Measurements from ENCODE around the gene TMPRSS3.

Gene TMPRSS3

DNA sequence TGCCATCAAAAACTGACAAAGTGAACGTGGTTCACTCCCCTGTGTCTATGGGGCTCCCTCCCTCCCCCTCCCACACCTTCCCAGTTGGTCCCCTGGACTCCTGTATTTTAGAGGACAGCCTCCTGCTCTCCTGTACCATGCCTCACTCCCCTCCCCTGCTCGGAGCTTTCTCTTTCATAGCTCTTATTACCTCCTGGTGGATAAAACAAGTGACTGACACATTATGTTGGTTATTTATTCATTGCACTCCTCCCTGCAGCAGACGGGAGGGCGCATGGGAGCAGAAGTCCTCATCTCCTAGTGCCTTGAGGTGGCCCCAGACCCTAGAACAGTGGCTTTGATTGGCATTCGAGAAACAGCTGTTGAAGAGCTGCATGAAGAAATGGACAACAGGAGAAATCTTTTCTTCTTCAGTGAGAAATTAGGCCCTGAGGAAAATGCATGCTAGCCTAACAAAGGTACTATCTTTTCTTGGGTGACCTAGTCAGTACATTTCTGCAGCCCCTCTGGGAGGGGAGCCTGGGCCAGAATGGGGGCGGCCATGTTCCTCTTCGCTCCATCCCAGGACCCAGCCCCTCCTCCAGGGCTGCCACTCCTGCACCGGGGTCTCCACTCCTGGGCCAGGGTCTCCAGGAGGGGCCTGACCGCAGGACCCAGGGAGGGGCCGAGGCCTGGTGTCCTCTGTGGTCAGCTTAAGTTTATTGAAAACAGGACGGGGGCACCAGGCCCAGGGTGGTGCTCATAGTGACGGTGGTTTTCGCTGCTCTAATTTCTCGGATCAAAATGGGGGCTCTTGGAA lies 28.3 kb downstream of the TMPRSS3 start:
- no peak for DNase-seq

DNA sequence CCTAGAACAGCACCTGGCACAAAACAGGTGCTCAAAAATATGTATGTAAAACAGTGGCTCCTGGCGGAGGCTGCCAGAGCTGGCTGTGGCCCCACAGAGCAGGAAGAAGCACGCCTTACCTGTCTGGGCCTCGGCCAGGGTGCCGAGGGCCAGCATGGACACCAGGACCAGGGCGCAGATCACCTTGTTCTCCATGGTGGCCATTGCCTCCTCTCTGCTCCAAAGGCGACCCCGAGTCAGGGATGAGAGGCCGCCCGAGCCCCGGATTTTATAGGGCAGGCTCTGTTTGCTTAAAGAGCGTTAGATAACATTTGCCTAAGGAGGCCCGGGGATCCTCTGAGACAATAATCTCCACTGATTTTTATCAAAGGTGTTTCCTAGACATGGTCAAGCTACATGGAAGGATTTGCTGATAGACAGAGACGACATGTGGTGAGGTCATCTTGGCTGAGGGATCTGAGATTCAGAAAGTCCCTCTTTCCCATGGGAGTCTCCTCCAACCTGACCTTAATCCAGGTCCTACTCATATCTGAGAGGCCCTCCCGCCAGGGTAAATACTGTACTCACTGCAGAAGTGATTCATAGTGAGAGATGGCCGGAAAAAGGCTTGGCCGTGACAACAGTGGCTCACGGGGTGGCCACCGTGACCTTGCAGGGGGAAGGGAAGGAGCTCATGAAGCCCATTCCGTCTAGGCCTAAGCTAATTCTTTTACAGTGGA lies 29.4 kb downstream of the TMPRSS3 start, which contains the start of gene TFF1:
Gene TFF1 (minus strand): TSS at position 244 of the 719 bp plus-strand sequence. CDS start 40 bp downstream, at position 204.
- no peak for DNase-seq

DNA sequence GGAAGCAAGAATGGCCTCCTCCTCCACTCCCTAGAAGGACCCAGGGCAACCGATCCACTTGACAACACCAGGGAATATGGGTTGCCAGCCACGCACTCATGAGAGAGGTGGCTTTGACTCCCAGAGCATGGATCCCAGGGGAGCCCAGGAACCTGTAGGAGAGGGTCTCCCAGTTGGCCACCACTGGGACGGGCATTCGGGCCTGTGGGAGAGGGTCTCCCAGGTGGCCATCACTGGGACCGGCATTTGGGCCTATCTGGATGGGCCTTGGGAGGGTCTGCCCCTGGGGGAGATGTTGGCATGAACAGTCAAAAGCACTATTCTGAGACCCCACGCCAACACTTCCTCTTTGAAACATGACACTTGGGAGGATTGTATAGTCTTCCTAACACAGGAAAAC lies 30.1 kb downstream of the TMPRSS3 start:
- no peak for DNase-seq

DNA sequence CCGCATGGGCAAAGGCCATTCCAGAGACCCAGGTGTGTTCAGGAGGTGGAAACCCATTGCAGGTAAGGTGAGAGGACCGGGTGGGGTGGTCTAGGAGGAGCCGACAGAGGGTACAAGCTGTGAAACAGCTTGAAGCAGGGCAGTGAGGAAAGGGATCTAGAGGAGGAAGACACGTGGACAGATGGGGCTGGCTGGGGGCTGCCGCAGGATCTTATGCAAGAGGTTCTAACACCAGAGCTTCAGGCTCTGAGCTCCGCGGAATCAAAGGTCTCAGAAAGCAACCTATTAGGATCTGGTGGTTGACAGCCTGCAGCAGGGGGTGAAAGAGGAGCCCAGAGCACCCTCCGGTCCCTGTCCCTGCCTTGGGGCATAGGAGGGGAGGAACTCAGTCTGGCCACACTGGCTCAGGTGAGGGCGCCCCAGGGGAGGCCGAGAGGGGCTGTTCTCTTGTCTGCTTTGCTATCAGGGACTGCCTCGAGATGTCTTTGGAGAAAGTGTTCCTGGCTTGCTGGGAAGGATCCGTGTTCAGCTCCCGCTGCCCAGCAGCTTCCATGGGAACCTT lies 31.5 kb downstream of the TMPRSS3 start:
- DNase-seq, result no peak

DNA sequence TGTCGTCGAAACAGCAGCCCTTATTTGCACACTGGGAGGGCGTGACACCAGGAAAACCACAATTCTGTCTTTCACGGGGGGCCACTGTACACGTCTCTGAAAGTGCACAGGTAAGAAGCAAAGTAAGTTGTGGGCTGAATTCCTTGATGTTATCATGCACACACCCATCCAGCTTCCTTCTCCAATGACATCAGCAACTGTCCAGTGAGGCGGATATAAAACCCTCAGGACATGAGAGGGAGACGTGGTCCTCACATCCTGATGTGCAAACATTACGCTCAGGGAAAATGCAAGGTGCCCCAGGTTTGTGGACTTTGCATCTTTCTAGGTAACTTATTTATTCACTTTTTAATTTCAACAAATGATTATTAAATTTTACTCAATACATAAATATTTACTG lies 32.5 kb downstream of the TMPRSS3 start:
- DNase-seq, result no peak

DNA sequence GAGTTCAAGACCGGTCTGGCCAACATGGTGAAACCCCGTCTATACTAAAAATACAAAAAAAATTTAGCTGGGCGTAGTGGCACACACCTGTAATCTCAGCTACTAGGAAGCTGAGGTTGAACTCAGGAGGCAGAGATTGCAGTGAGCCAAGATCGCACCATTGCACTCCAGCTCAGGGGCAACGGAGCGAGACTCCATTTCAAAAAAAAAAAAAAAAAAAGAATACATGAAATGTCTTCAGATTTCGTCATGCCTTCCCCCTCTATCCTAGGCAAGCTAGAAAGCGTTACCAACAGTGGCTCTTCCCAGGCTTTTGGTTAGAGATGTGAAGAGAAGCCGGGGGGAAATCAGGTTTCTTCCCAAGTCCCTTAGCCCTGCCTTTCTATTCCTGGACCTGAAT lies 33.2 kb downstream of the TMPRSS3 start:
- DNase-seq, result no peak

DNA sequence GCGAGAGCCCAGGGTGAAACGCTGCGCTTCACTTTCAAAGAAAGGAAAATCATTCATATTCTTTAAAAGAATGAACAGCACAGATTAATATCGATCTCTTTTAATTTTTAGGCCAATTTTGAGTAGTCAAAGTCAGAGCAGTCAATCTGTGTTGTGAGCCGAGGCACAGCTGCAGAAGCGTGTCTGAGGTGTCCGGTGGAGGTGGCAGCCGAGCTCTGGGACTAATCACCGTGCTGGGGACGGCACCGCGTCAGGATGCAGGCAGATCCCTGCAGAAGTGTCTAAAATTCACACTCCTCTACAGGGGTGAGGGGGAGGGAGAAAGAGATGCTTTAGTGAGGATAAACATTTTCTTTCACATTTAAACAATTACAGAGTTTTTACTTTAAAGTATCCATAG lies 33.7 kb downstream of the TMPRSS3 start:
- no peak for DNase-seq

DNA sequence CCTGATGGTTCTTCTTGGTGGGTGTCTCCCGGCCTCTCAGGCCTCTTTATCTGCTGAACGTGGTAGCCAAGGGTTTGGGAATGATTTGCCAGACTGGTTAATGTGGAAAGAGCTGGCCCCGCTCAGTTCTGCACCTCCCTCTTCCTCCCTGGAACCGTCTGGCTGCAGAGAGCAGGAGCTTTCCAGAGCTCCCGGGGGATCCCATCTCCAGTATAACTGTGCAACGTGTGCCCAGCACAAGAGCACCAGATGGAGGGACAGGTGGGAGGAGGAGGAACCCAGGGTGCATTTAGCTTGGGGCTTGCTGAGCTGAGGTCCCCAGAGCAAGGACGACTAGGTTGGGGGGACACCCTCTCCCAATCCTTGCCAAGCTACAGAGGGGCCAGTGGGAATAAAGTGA lies 34.6 kb downstream of the TMPRSS3 start:
- DNase-seq, result no peak

DNA sequence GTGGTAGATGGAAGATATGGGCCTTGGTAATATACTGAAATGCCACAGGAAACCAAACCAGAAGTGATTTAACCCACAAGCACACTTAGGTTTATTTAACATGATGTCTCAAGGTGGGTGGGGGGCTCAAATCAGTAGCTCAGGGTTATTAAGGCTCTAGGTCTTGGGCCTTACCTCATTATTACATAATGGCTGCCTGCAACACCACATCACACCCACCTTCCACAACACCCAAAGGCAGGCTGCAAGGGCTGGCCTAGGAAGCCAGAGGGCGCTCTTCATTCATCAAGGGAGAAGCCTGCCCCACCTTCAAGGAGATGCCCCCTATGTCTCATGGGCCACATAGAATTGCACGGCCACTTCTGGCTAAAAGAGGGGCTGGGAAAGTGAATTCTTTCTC lies 35.5 kb downstream of the TMPRSS3 start:
- no peak for DNase-seq

DNA sequence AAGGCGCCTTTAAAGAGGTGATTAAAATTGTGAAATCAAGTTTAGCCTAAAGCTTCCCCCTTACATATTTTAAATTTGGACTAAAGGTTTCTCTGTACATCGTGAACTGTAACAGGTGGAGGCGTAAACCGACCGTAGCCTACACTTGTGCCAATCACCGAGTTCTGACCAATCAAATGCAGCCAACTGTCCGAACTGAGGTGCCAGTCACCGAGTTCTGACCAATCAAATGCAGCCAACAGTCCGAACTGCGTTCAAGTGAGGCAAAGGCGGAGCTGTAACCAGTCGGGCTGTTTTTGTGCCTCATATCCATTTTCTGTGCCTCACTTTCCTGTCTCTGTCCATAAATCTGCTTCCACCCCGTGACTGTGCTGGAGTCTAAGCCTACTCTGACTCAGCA lies 36.9 kb downstream of the TMPRSS3 start:
- no peak for DNase-seq

DNA sequence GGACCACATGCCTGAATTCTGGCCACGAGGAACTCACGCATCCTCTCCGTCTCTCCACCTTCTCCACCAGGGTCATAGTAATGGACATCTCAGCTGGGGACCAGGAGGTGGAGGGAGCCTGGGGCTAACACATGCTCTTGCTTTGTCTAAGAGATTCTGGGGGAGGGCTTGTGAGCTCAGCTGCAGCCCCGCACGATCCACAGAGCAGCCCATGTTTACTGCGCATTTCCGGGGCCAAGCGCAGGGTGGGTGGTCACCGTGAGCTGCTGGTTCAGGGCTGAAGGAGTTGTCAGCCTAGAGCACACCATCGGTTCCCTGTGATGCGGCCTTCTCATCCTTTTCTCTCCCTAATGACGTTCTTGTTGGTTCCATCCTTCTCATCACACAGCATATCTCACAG lies 37.6 kb downstream of the TMPRSS3 start:
- no peak for DNase-seq

DNA sequence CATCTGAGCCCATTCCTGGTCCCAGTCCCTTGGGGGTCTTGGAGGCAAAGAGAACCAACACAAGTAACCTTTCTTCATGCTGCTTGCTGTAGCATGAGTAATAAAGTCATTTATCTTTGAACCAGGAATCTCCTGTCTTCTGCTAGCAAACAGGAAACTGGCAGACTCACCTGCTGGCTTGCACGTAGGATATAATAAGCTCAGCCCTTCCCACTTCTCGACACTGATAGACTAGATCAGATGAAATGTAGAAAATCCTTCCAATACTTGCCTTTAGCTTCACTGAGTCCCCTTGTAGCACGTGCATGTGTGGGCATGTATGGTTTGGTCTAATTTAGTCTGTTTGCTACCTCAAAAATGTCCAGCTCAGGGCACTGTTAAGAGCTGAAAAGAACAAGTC lies 38.5 kb downstream of the TMPRSS3 start:
- DNase-seq, result no peak

DNA sequence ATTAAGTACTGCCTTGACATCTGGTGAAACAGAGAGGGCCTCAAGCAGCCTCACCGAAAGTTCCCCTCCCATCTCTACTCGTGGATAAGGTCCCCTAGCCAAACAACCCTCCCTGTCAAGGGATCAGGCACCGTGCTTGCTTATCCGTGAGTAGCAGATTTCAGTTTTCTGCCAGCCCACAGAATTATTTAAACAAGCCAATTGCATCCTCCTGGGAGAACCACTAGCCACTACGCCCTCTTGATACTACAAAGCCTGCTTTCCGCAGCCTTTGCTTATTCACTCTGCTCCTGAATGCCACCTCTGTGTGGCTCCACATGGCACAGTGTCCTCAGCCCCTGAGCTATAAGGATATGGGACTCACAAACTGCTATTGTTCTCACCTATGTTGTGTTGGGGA lies 39.2 kb downstream of the TMPRSS3 start:
- DNase-seq, result no peak

DNA sequence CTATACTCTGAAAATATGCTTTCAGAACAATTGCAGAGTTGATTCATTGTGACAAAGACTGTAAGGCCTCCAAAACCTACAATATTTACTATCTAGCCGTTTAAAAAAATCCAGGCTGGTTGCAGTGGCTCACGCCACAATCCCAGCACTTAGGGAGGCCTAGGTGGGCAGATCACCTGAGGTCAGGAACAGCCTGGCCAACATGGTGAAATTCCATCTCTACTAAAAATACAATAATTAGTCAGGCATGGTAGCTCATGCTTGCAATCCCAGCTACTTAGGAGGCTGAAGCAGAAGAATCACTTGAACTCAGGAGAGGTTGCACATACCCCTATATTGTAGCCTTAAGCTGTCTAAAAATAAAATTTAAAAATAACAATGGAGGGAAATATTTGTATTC lies 39.8 kb downstream of the TMPRSS3 start:
- DNase-seq, result no peak

DNA sequence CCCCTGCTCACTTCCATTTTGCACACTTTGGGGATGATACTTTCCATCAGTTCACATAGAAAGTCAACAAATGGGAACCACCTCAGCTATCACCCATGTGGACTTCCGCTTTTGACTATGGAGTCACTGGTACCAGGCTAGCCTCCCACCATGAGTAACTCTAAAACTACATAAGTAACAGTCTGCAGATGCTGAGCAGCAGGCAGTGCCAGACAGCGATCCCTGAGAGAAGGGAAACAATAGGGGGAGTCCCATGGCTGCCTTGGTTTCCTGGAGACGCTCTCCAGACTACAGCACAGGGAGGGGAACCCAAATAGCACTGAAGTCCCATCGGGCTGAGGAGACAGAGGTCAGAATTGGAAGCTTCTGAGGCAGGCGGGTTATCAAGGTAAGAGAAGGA lies 42.2 kb downstream of the TMPRSS3 start:
- DNase-seq, result no peak

DNA sequence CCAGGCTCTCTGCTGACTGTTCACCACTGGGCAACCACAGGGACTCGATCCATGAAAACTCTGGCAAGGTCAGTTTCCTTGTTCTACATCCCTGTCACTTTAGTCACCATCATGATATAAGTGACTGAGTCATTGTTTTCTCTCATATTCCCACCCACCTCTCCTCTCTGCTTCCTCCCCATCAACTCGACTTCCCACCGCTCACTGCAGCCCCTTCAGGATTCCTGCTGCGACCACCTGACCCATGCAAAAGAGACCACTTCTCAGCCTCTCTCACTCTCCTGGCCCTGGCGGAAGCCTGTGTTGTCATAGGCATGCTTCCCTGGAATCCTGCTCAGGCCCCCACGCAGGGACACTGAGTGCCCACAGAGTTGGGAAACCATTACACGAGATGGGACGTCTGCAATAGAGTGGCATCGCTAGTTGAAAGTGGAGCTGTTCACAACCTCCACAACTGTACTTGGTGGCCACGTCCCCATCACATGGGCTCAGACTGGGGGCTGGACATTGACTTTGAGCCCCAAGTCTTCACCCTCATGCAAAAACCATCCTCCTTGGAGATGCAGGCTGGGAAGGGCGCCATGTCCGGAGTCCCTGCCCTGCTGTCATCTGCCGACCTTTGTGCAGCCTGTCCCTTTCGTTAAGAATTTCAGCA lies 43.3 kb downstream of the TMPRSS3 start:
- no peak for DNase-seq

DNA sequence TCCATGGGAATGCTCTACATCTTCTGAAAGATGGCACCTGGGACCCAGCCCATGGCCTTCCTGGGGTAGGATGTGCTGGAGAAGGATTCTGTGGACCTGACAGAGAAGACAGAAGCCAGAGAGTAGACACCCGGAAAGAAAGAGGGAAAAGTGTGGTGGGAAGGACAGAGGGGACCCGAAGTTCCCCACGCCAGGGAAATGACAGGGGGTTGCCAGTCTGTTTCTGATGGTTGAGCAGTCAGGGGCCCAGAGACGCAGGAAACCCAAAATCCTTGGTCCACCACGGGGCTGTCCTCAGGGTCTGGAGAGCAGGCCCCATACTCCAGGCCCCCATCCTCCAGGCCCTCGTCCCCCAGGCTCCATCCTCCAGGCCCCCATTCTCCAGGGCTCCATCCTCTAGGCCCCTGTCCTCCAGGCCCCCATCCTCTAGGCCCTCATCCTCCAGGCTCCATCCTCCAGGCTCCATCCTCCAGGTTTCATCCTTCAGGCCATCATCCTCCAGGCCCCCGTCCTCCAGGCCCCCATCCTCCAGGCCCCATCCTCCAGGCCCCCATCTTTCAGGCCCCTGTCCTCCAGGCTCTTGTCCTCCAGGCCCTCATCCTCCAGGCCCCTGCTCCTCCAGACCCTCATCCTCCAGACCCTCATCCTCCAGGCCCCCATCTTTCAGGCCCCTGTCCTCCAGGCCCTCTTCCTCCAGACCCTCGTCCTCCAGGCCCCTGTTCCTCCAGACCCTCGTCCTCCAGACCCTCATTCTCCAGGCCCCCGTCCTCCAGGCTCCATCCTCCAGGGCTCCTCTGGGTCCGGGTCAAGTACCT lies 44.0 kb downstream of the TMPRSS3 start:
- DNase-seq, result no peak

DNA sequence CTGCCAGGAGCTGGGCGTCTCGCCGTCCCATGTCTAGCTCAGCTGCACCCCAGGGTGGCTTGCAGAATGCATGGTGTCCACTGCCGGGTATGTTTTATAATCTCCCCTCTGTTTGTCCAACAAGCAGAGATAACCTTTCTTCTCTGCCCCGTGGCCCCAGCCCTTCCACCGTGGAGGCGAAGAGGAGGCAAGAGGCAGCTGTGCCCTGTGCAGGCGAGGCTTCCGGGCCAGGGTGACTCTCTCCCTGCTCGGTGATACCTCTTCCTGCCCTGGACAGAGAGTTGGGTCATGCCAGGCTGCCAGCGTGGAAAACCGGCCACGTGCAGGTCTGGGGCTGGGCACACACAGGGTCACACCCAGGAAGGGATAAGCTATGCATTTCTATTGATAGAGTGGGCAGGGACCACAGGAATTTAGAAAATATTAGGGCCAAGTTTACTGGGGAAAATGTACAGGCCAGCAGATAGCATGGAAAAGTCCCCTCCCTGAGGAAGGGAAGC lies 44.9 kb downstream of the TMPRSS3 start, which contains the start of gene TFF2:
Gene TFF2 (minus strand): TSS at position 68 of the 500 bp plus-strand sequence. CDS start 37 bp downstream, at position 31.
- no peak for DNase-seq

DNA sequence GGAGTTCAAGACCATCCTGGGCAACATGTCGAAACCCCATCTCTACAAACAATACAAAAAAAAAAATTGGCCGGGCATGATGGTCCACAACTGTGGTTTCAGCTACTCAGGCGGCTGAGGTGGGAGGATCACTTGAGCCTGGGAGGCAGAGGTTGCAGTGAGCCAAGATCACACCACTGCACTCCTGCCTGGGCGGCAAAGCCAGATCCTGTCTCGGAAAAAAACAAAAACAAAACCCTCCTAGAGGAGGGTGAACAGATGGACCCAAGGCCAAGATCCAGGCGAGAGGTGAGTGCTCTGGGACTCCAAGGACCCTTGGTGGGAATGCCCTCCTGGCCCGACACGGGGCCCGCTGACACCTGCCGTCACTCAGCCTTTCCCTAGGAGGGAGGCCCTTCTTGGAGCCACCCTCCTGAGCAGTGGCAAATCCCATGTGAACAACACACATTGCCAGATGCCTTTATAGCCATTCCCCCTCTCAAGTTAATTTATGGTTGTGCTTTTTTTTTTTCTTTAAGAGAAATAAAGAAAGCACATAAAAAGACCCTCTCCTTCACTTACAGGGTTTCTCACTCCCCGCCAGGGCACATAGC lies 45.4 kb downstream of the TMPRSS3 start:
- no peak for DNase-seq

DNA sequence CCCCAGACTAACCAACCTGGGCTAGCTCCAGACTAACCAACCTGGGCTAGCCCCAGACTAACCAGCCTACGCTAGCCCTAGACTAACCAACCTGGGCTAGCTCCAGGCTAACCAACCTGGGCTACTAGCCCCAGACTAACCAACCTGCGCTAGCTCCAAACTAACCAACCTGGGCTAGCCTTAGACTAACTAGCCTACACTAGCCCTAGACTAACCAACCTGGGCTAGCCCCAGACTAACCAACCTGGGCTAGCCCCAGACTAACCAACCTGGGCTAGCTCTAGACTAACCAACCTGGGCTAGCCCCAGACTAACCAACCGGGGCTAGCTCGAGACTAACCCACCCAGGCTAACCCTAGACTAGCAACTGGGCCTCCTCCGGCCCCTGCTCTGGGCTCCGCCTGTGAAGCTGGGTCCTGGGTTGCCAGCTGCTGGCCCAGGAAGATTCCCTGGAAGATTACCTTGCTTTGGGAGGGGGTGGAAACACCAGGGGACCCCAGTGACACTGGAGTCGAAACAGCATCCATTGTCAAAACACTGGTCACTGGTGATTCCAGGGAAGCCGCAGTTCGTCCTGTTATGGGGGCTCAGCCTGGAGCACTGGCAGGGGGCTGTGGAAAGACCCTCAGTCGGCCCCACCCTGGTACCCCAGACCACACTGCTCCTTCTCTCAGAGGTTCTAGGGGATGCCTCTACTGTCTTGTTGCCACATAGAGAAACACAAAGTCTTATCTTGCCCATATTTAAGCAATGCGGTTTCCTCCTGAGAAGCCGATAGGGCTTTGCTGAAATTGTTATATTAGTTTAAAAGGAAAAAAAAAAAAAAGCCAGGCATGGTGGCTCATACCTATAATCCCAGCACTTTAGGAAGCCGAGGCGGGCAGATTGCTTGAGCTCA lies 46.2 kb downstream of the TMPRSS3 start:
- DNase-seq, result no peak

DNA sequence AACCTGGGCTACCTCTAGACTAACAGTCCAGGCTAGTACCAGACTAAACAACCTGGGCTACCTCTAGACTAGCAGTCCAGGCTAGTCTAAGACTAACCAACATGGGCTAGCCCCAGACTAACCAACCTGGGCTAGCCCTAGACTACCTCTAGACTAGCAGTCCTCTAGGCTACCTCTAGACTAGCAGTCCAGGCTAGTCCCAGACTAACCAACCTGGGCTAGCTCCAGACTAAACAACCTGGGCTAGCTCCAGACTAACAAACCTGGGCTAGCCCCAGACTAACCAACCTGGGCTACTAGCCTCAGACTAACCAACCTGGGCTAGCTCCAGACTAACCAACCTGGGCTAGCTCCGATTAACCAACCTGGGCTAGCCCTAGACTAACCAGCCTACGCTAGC lies 47.1 kb downstream of the TMPRSS3 start:
- no peak for DNase-seq

Data from cortex of kidney (tissue), 1 donor.